Measurements from ENCODE around the gene XAB2.

GRCh38 chr19:7672522-7672921, 43.2 kb upstream of the XAB2 start:
- TF ChIP-seq POLR2A (IDR thresholded peaks at IDR 0.05) (no peak), CTCF (IDR thresholded peaks at IDR 0.05) (no peak)
